HG02981 (cell line): Measurements from ENCODE around the gene UBN2.
"Not testable (repeated sequence)": the region's sequence is repeated elsewhere in the genome, so short reads cannot be mapped to it uniquely, and the experiment has no call there.

ENCODE experiments used
- ATAC-seq: cut with Tn5 transposase; IDR thresholded peaks from one replicate; pipeline ENCODE4 v1.9.1; 2021; ENCODE audit warnings: mild to moderate bottlenecking, moderate library complexity; ENCODE audit not compliant: unreplicated experiment

UBN2 gene

GRCh38 chr7:139230774-139231512, at the start of gene UBN2:
TSS of gene UBN2 (plus strand) at chr7:139231237. CDS start at chr7:139231485, 248 bp downstream.
- ATAC-seq = peak; percentile 86

GRCh38 chr7:139181404-139181803, 49.6 kb upstream of the UBN2 start:
- no peak for ATAC-seq

- ATAC-seq = no peak
Measured at GRCh38 chr7:139182363-139182762, 48.7 kb upstream of the UBN2 start.

- no peak for ATAC-seq
Measured at GRCh38 chr7:139183251-139183650, 47.8 kb upstream of the UBN2 start.

GRCh38 chr7:139183878-139184338, 47.1 kb upstream of the UBN2 start:
- no peak for ATAC-seq

GRCh38 chr7:139186146-139186545, 44.9 kb upstream of the UBN2 start:
- no peak for ATAC-seq

GRCh38 chr7:139189357-139189756, 41.7 kb upstream of the UBN2 start:
- no peak for ATAC-seq

- no peak for ATAC-seq
Measured at GRCh38 chr7:139192014-139192706, 38.9 kb upstream of the UBN2 start.

- no peak for ATAC-seq
Measured at GRCh38 chr7:139200382-139200781, 30.7 kb upstream of the UBN2 start.

GRCh38 chr7:139203992-139204391, 27.0 kb upstream of the UBN2 start:
- ATAC-seq = no peak

- no peak for ATAC-seq
Measured at GRCh38 chr7:139205843-139206242, 25.2 kb upstream of the UBN2 start.

- no peak for ATAC-seq
Measured at GRCh38 chr7:139212133-139212532, 18.9 kb upstream of the UBN2 start.

- not testable (repeated sequence) for ATAC-seq
Measured at GRCh38 chr7:139213489-139213888, 17.5 kb upstream of the UBN2 start.

GRCh38 chr7:139218173-139218572, 12.9 kb upstream of the UBN2 start:
- ATAC-seq = no peak

- ATAC-seq = no peak
Measured at GRCh38 chr7:139224219-139224618, 6.8 kb upstream of the UBN2 start.

GRCh38 chr7:139224836-139225235, 6.2 kb upstream of the UBN2 start:
- not testable (repeated sequence) for ATAC-seq

GRCh38 chr7:139225286-139226157, 5.5 kb upstream of the UBN2 start:
- ATAC-seq = not testable (repeated sequence)

GRCh38 chr7:139226158-139226515, 4.9 kb upstream of the UBN2 start:
- not testable (repeated sequence) for ATAC-seq

- ATAC-seq = not testable (repeated sequence)
Measured at GRCh38 chr7:139226988-139227488, 4.0 kb upstream of the UBN2 start.

GRCh38 chr7:139230023-139230422, 1.0 kb upstream of the UBN2 start:
- ATAC-seq = no peak

GRCh38 chr7:139230484-139230773, 608 bp upstream of the UBN2 start:
- ATAC-seq = no peak
